Stomach smooth muscle (tissue), 2 donors: ENCODE measurements around the gene CACNB2.
"Not testable (repeated sequence)": the region's sequence is repeated elsewhere in the genome, so short reads cannot be mapped to it uniquely, and the experiment has no call there.

Source experiments
- H3K27ac ChIP-seq: one replicate; pipeline ENCODE4 v1.7.0; 2013; ENCODE audit warnings: mild to moderate bottlenecking, low read length, inconsistent platforms
- H3K27me3 ChIP-seq, 2 donors: one replicate each; pipeline ENCODE4 v1.7.0; 2013; ENCODE audit warnings: low read length in 2 of 2; ENCODE audit not compliant: insufficient read depth in 2 of 2, control insufficient read depth in 1 of 2
- H3K36me3 ChIP-seq, 2 donors: one replicate each; pipeline ENCODE4 v1.7.0; 2013; ENCODE audit warnings: low read length in 2 of 2; ENCODE audit not compliant: control insufficient read depth in 2 of 2, insufficient read depth in 2 of 2
- H3K4me1 ChIP-seq: one replicate; pipeline ENCODE4 v1.7.0; 2013; ENCODE audit warnings: low read length; ENCODE audit not compliant: control insufficient read depth, insufficient read depth
- H3K4me3 ChIP-seq, 2 donors: one replicate each; pipeline ENCODE4 v1.7.0; 2013; ENCODE audit warnings: low read length in 2 of 2
- H3K9ac ChIP-seq, 2 donors: one replicate each; pipeline ENCODE4 v1.7.0; 2013; ENCODE audit warnings: low read length in 2 of 2, mild to moderate bottlenecking in 1 of 2
- H3K9me3 ChIP-seq, 2 donors: one replicate each; pipeline ENCODE4 v1.7.0; 2013; ENCODE audit warnings: low read length in 2 of 2; ENCODE audit not compliant: control insufficient read depth in 2 of 2
- donor health status: healthy.
- donor health status: Pancreatic carcinoma.

The CACNB2 gene

DNA sequence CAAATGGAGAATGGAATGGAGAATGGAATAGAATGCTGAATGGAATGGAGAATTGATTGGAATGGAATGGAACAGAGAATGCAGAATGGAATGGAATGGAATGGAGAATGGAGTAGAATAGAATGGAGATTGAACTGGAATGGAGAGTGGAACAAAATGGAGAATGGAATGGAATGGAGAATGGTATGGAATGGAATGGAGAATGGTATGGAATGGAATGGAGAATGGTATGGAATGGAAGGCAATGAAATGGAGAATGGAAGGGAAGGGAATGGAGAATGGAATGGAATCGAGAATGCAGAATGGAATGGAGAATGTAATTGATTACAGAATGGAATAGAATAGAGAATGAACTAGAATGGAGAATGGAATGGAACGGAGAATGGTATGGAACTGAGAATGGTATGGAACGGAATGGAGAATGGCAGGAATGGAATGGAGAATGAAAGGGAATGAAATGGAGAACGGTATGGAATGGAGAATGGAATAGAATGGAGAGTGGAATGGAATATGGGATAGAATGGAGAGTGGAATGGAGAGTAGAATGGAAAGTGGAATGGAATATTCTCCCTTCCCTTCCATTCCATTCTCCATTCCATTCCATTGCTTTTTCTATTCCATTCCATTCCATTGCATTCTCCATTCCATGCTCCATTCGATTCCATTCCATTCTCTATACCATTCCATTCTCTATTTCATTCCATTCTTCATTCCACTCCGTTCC lies 422.9 kb downstream of the CACNB2 start:
- Histone ChIP-seq H3K4me3 (no peak overlapping the region), H3K4me1 (no peaks in the 10 kb centered on the region), H3K36me3 (no peaks in the 10 kb centered on the region), H3K9me3 (no peaks in the 10 kb centered on the region), H3K27me3 (no peaks in the 10 kb centered on the region), H3K9ac (no peak overlapping the region), H3K27ac (no peak overlapping the region)

DNA sequence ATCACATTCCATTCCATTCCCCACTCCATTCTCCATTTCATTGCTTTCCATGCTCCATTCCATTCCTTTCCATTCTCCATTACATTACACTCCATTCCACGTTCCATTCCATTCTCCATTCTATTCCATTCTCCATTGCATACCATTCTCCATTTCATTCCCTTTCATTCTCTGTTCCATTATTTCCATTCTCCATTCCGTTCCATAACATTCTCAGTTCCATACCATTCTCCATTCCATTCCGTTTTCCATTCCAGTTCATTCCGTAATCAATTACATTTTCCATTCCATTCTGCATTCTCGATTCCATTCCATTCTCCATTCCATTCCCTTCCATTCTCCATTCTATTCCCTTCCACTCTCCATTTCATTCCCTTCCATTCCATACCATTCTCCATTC lies 424.8 kb downstream of the CACNB2 start:
- H3K9ac ChIP-seq, result no peak overlapping the region
- no peaks in the 10 kb centered on the region for H3K36me3 ChIP-seq
- H3K27me3 ChIP-seq, result no peaks in the 10 kb centered on the region
- H3K27ac ChIP-seq, result no peak overlapping the region
- H3K4me3 ChIP-seq, result no peak overlapping the region
- H3K4me1 ChIP-seq, result no peaks in the 10 kb centered on the region
- no peaks in the 10 kb centered on the region for H3K9me3 ChIP-seq

DNA sequence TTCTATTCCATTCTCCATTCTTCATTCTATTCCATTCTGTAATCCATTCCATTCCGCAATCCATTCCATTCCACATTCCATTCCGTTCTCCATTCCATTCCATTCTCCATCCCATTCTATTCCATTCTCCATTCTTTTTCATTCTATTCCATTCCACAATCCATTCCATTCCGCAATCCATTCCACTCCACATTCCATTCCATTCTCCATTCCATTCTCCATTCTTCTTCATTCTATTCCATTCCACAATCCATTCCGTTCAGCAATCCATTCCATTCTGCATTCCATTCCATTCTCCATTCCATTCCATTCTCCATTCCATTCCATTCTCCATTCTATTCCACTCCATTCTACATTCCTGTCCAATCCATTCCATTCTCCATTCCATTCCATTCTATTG lies 426.0 kb downstream of the CACNB2 start:
- no peaks in the 10 kb centered on the region for H3K4me1 ChIP-seq
- H3K27ac ChIP-seq, result no peak overlapping the region
- H3K36me3 ChIP-seq, result no peaks in the 10 kb centered on the region
- H3K4me3 ChIP-seq, result no peak overlapping the region
- H3K9ac ChIP-seq, result no peak overlapping the region
- no peaks in the 10 kb centered on the region for H3K9me3 ChIP-seq
- H3K27me3 ChIP-seq, result no peaks in the 10 kb centered on the region

DNA sequence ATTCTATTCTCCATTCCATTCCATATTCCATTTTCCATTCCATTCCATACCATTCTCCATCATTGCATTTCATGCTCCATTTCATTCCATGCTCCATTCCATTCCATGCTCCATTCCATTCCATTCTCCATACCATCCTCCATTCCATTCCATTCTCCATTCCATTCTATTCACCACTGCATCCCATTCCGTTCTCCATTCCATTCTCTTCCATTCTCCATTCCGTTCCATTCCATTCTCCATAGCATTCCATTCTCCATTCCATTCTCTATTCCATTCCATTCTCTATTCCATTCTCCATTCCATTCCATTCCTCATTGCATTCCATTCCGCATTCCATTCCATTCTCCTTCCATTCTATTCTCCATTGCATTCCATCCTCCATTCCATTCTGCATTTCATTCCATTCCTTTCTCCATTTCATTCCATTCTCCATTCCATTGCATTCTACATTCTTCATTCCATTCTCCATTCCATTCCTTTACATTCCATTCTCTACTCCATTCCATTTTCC lies 427.2 kb downstream of the CACNB2 start:
- no peak overlapping the region for H3K27ac ChIP-seq
- no peak overlapping the region for H3K4me3 ChIP-seq
- no peaks in the 10 kb centered on the region for H3K36me3 ChIP-seq
- no peak overlapping the region for H3K9ac ChIP-seq
- H3K4me1 ChIP-seq, result no peaks in the 10 kb centered on the region
- H3K9me3 ChIP-seq, result no peaks in the 10 kb centered on the region
- H3K27me3 ChIP-seq, result no peaks in the 10 kb centered on the region

DNA sequence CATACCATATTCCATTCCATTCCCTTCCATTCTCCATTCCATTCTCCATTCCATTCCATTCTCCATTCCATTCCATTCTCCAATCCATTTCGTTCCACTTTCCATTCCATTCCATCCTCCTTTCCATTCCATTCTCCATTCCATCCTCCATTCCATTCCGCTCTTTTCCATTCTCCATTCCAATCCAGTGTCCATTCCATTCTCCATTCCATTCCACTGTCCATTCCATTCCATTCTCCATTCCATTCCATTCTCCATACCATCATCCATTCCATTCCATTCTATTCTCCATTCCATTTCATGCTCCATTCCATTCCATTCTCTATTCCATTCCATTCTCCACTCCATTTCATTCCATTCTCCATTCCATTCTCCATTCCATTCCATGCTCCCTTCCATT lies 430.2 kb downstream of the CACNB2 start:
- not testable (repeated sequence) for H3K9me3 ChIP-seq, H3K4me3 ChIP-seq, H3K9ac ChIP-seq, H3K27me3 ChIP-seq, H3K27ac ChIP-seq, H3K4me1 ChIP-seq, H3K36me3 ChIP-seq

DNA sequence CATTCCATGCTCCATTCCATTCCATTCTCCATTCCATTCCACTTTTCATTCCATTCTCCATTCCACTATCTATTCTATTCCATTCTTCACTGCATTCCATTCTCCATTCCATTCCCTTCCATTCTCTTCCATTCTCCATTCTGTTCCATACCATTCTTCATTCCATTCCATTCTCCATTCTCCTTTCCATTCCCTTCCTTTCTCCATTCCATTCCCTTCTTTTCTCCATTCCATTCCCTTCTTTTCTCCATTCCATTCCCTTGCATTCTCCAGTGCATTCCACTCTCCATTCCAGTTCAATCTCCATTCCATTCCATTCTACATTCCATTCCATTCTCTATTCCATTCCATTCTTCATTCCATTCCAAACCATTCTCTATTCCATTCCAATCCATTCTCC lies 430.9 kb downstream of the CACNB2 start:
- H3K4me1 ChIP-seq, result no peaks in the 10 kb centered on the region
- H3K9me3 ChIP-seq, result no peaks in the 10 kb centered on the region
- no peaks in the 10 kb centered on the region for H3K36me3 ChIP-seq
- H3K4me3 ChIP-seq, result no peak overlapping the region
- no peak overlapping the region for H3K9ac ChIP-seq
- no peak overlapping the region for H3K27ac ChIP-seq
- H3K27me3 ChIP-seq, result no peaks in the 10 kb centered on the region

DNA sequence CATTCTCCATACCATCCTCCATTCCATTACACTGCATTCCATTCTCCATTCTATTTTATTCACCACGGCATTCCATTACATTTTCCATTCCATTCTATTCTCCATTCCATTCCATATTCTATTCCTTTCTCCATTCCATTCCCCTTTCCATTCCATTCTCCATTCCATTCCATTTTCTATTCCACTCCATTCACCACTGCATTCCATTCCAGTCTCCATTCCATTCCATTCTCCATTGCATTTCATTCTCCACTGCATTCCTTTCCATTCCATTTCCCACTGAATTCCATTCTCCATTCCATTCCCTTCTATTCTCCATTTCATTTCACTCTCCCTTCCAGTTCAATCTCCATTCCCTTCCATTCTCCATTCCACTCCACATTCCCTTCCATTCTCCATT lies 431.6 kb downstream of the CACNB2 start:
- no peak overlapping the region for H3K9ac ChIP-seq
- no peaks in the 10 kb centered on the region for H3K4me1 ChIP-seq
- H3K9me3 ChIP-seq, result no peaks in the 10 kb centered on the region
- no peak overlapping the region for H3K27ac ChIP-seq
- H3K27me3 ChIP-seq, result no peaks in the 10 kb centered on the region
- H3K36me3 ChIP-seq, result no peaks in the 10 kb centered on the region
- no peak overlapping the region for H3K4me3 ChIP-seq

DNA sequence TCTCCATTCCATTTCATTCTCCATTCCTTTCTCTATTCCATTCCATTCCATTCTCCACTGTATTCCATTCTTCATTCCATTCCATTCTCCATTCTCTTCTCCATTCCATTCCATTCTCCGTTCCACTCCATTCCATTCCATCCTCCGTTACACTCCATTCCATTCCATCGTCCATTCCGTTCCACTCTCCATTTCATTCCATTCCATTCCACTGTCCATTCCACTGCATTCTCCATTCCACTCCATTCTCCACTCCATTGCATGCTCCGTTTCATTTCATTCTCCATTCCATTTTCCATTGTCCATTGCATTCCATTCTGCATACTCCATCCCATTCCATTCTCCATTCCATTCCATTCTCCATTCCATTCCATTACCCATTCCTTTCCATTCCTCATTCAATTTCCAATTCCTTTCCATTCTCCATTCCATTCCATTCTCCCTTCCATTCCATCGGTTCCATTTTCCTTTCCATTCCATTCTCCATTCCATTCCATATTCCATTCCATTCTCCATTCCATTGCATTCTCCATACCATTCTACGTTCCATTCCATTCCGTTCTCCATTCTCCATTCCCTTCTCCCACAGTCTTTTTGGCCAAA lies 432.8 kb downstream of the CACNB2 start:
- Histone ChIP-seq H3K4me3 (no peak overlapping the region), H3K27ac (no peak overlapping the region), H3K4me1 (no peaks in the 10 kb centered on the region), H3K9me3 (no peaks in the 10 kb centered on the region), H3K27me3 (no peaks in the 10 kb centered on the region), H3K9ac (no peak overlapping the region), H3K36me3 (no peaks in the 10 kb centered on the region)

DNA sequence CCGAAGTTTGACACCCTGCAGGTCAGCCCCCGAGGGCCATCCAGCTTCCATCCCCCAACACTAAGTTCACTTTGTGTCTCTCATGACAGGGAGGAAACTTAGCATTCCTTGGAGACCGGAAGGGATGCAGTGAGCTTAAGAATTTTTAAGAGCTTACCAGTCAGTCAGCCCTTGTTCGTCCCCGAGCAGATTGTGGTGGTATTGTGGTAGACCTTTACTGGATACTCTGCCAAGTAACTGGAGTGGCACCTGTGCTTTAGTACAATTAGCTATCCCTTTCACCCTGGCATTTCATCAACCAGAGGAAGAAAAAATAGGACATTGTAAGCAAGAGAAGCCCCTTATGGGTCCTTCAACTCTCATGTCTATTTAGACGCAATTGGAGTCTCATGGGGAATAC lies 436.4 kb downstream of the CACNB2 start:
- no peaks in the 10 kb centered on the region for H3K4me1 ChIP-seq
- no peak overlapping the region for H3K27ac ChIP-seq
- H3K9me3 ChIP-seq, result no peaks in the 10 kb centered on the region
- no peaks in the 10 kb centered on the region for H3K27me3 ChIP-seq
- H3K4me3 ChIP-seq, result no peak overlapping the region
- peaks cover 0 to 5% of the 10 kb centered on the region in 2 donors for H3K36me3 ChIP-seq
- H3K9ac ChIP-seq, result no peak overlapping the region

DNA sequence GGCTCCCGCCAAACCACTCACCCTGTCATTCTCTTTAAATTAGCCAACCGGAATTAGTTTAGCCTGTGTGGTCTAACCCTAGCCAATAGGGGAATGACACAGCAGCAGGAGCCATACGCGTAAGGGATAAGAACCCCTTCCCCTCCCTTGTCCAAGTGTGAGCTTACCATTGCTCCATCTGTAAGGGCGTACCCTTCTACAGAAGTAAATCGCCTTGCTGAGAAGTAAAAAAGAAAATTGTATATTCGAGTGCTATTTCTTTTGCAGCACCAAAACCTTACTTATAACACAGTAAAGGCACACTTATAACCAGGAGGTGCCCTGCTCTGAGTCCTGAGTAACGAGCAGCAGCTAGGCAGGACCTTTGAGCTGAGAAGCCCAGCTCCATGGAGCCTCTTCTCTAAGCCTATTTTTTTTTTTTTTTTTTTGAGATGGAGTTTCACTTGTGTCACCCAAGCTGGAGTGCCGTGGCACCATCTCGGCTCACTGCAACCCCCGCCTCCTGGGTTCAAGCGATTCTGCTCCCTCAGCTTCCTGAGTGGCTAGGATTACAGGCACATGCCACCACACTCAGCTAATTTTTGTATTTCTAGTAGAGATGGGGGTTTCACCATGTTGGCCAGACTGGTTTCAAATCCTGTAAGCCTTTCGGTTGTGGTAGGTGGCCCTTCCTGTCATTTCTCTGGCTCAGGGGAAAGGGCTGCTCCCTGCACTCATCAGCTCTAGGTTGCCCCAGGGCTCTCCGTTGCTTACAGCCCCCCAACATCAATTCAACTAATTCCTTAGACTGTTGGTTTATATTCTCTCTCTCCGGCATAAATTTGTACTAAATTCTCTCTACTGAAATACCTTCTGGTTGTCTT lies 437.8 kb downstream of the CACNB2 start:
- H3K9me3 ChIP-seq, result no peaks in the 10 kb centered on the region
- peaks cover 0 to 5% of the 10 kb centered on the region in 2 donors for H3K36me3 ChIP-seq
- no peaks in the 10 kb centered on the region for H3K27me3 ChIP-seq
- no peak overlapping the region for H3K4me3 ChIP-seq
- H3K27ac ChIP-seq, result no peak overlapping the region
- H3K4me1 ChIP-seq, result no peaks in the 10 kb centered on the region
- no peak overlapping the region for H3K9ac ChIP-seq
